HG02840 (cell line): ENCODE data around the gene DHRS12.

Experiments used
- ATAC-seq: cut with Tn5 transposase; IDR thresholded peaks from one replicate; pipeline ENCODE4 v1.9.1; 2021; ENCODE audit warnings: mild to moderate bottlenecking, moderate library complexity, moderate number of reproducible peaks; ENCODE audit not compliant: unreplicated experiment, low FRiP score

The DHRS12 gene

GRCh38 chr13:51803422-51804294, at the start of gene DHRS12:
Gene DHRS12 (minus strand): TSS chr13:51804163. CDS start chr13:51799659, 4,504 bp downstream.
- ATAC-seq: peak; percentile 87

GRCh38 chr13:51849145-51850101, 45.5 kb upstream of the DHRS12 start:
- ATAC-seq: no peak

DNA sequence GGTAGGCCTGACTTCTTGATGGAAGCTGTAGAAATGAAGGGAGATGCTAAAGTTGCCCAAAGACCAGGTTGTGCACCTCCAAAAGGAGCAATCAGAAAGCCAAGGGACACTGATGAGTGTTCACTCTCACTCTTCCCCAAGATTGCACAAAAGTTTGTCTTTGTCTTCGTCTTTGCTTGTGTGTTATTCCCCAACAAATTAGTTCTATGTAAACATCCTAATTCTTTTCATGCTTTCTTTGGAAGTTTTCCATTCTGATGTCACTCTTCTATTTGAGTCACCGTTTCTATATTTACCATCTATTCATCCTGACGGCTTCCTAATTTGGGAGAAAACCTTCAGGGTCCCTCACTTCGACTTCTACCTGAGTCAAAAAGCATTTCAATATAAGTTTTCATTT, 44.7 kb upstream of the DHRS12 start:
- no peak for ATAC-seq

GRCh38 chr13:51846756-51847155, 42.8 kb upstream of the DHRS12 start:
- no peak for ATAC-seq

DNA sequence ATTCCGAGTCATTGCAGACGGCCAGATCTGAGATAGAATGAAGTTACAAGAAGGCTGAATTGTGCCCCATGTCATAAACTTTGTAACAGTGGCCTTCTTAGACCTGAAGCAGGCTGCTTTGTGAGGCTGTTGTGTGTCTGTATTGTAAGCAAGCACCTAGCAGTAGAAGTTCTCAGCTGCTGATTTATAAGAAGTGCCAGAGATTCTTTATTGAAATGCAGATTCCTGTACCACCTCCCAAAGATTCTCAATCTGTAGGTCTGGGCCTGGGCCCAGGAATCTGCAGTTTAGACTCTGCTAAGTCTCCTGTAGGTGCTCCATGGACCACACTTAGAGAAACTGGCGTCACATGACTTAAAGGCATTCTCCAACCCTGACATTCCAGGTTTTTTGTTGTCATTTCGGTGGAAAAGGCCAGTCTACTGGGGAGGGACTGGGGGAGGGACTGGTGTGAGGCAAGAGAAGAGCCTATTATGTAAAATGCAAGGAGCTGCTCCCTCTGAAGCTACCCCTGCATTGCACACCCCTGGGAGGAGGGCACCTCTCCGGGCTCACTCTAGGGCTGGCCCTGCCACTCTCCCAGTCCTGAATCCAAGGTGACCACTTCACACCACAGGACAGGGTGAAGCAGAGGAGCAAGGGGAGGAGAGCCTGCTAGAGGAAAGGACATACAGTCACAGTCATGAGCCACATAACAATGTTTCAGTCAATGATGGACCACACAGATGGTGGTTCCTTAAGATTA, 41.8 kb upstream of the DHRS12 start:
- no peak for ATAC-seq

GRCh38 chr13:51844862-51845573, 41.1 kb upstream of the DHRS12 start, which contains the start of gene TMEM272:
Gene TMEM272 (minus strand): TSS chr13:51845177. CDS start chr13:51838530, 6,647 bp downstream.
- ATAC-seq: no peak

GRCh38 chr13:51843529-51843928, 39.6 kb upstream of the DHRS12 start:
- no peak for ATAC-seq

- ATAC-seq: no peak
Observed at GRCh38 chr13:51841732-51842131, 37.8 kb upstream of the DHRS12 start.

GRCh38 chr13:51840917-51841316, 37.0 kb upstream of the DHRS12 start:
- no peak for ATAC-seq

GRCh38 chr13:51839711-51840540, 36.0 kb upstream of the DHRS12 start:
- no peak for ATAC-seq

DNA sequence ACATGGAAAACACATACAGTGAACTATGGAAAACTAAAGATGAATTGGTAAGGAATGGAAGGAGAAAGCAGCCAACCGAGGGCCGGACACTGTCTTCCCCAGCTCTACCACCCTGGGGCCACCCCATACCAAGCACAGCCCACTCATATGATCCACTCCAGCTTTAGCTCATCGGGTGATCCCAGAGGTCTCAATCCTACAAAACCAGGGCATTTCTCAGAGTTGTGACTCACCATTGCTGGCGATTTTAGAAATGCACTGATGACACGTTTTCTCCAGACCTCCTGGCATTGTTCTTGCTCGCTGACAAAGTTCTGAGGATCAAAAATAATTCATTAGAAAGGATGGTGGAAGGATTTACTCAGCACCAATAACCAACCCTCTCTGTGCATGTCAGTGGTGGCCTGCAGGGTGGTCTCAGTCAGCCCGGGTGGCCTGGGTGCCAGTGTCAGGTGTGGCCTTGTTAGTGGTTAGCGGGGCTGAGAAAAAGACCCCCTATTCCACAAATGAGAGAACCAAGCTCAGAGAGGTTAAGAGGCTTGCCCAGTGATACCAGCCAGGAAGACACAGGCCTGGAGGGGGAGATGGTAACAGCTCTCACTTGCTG, 34.4 kb upstream of the DHRS12 start:
- ATAC-seq: no peak

DNA sequence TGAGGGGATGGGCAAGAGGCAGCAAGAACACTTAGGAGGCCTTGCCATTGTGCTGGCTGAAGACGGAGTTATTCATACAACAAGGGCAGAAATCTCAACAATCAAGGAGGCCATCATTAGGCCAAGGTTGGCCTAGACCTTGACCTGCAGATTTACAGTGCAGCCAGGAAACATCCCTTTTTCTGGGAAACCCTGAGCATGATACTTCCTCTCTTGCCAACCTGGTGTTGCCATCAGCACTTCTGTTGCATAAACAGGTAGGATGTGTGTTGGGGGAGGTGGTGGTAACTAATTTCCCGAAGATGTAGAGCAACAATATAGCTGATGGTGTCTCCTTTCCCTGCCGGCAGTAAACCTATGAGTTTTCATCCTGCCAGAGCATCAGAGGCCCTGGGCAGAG, 33.1 kb upstream of the DHRS12 start:
- no peak for ATAC-seq

DNA sequence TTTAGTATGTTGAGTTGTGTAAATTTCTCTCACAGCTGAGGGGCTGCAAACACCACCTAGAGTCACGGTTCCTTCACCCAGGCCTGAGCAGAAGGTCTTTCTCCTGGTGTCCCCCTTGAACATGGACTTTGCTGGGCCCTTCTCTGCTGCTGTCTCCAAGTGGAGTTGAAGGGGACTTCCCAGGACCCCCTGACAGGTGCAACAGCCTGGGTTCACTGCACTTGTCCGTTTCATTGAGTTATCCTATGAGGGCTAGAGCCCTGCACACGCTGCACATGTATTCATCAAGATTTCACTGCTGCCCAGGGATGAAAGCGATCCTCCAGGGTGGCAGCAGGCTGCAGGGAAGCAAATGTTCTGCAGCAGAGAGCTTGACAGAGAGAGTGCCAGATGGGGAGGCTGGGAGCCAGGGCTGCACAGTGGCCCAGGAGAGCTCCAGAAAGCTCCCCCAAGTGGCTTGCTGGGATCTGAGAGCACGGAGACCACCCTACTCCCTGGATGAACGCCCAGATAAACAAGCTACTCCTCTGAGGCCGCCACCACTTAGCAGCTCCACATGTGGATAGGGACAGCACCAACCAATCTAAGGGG, 30.7 kb upstream of the DHRS12 start:
- no peak for ATAC-seq

GRCh38 chr13:51833980-51834379, 30.0 kb upstream of the DHRS12 start:
- ATAC-seq: no peak

- ATAC-seq: no peak
Observed at GRCh38 chr13:51832471-51833152, 28.6 kb upstream of the DHRS12 start.

DNA sequence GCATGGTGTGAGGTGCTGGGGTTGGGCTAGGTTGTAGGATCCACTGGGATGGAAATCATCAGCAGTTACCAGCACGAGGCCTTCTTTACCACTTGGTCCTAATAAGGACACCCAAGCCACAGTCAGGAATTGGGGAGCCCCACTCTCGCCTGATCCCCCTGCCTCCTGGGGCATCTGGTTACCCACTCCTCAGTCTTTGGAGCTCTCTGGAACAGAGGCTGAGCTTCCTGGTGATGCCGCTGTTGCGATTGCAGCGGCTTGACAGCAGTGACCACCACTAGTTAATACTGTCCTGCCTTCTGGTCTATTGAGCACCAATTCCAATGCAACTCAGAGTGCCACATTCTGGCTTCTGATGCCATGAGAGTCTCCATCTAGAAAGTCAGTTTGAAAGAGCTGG, 27.6 kb upstream of the DHRS12 start:
- no peak for ATAC-seq

DNA sequence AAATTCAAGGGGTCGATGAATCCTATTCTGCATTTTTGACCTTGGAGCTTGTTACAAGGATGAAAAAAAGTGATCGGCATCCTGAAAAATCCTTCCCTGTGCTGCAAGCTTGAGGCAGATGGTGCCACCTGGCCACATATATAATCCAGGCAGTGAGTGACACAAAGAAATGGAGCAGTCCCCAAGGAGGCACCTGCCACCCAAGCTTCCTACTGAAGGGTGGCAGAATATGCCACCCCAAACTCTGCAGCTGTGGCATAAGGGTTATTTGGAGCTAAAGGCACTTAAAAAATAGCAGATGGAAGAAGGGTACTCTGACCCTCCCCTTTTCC, 25.6 kb upstream of the DHRS12 start:
- no peak for ATAC-seq
